Ovary (tissue), 9 donors: ENCODE measurements around the gene PNRC1. TPM values are rescaled to one million over a fixed set of nuclear protein-coding genes. Genes with fewer than 3 reads are reported as not detected.

Experiments used
- DNase-seq, 5 donors: peaks; one replicate each; pipeline ENCODE4 v3.0.0-alpha.2; 2019 to 2020
- H3K27ac ChIP-seq, 2 donors: fragments of 200-600 bp; one replicate each; pipeline versions ENCODE4 v1.5.1 to v1.8.0; 2019 to 2022
- H3K27me3 ChIP-seq: fragments of 200-600 bp; one replicate; pipeline ENCODE4 v1.8.0; 2022
- H3K36me3 ChIP-seq: fragments of 200-600 bp; sonication (generic); one replicate; pipeline ENCODE4 v1.5.1; 2019
- H3K4me1 ChIP-seq: one replicate; pipeline ENCODE4 v1.8.1; 2013; ENCODE audit warnings: mild to moderate bottlenecking, moderate library complexity; ENCODE audit not compliant: insufficient read depth
- H3K4me3 ChIP-seq: fragments of 200-600 bp; sonication (generic); one replicate; pipeline ENCODE4 v1.5.1; 2017
- H3K9me3 ChIP-seq, 2 donors: fragments of 200-600 bp in 1 of 2; sonication (generic) in 1 of 2; one replicate each; pipeline versions ENCODE4 v1.5.1 to v1.8.1; 2013 to 2019; ENCODE audit warnings: mild to moderate bottlenecking in 1 of 2, moderate library complexity in 1 of 2
- EP300 ChIP-seq: sonication (generic); formaldehyde crosslinking; IDR thresholded peaks from one replicate; pipeline ENCODE4 v1.6.1; 2017; ENCODE audit warnings: antibody characterized with exemption
- POLR2A ChIP-seq: fragments of 450-650 bp; IDR thresholded peaks from one replicate; pipeline ENCODE4 v1.6.1; 2017; ENCODE audit warnings: antibody characterized with exemption, mild to moderate bottlenecking, moderate library complexity
- WGBS, 3 donors: extraction: QIAGEN DNeasy Blood & Tissue Kit in 1 of 3; methylation state at CpG; one replicate each; pipeline versions ENCODE4 v1.1.5 to v1.1.7; 2013 to 2017; 5-methylcytosine and 5-hydroxymethylcytosine counted together
- intact Hi-C, 4 donors: fragments of 100-400 bp; cut with DNase I; formaldehyde crosslinking; loops; one replicate each; pipeline versions ENCODE4 v1.11.0 to v1.15.1; 2022 to 2023
- polyA plus RNA-seq, 2 donors: library from polyadenylated mRNA; stranded (reverse); fragments of 200-250 nt in 1 of 2; fragments of 350-450 nt in 1 of 2; fragmentation: Illumina TruSeq in 1 of 2; extraction: RNeasy Lipid Tissue Mini Kit (QIAGEN cat#74804) in 1 of 2; gene quantifications; one replicate each; pipeline ENCODE4 v1.2.3, GENCODE V29; 2013 to 2014
- total RNA-seq, 7 donors: library from RNA; depleted of rRNA in 2 of 7; stranded (reverse); fragments of >200 nt in 2 of 7; fragmentation: NEBNext Ultra II Directional in 3 of 7; extraction: Animal tissue kit (Norgen Biotek cat#: 25700) in 3 of 7; gene quantifications; one replicate each; pipeline versions ENCODE4 v1.1.0 to v1.2.4, GENCODE V29; 2016 to 2023
- TF ChIP-seq, protein P1 (sequence below), 3 donors: fragments of 450-650 bp in 2 of 3; fragments of 200-600 bp in 1 of 3; IDR thresholded peaks; one replicate each; pipeline versions ENCODE4 v1.5.1 to v1.8.0; 2016 to 2022; ENCODE audit warnings: antibody characterized with exemption in 3 of 3, mild to moderate bottlenecking in 1 of 3
- donor health status: DM: no; HTN: no; CAD: no; lungs with moderate emphysema.
- donor health status: DM: no; HTN: no; CAD: no.
- donor health status: Bipolar disorder and iron deficiency.
- donor health status: DM: yes; HTN: yes; CAD: no.
- donor health status: DM: no; HTN: no; CAD: no.
- donor health status: DM: yes; HTN: yes; CAD: no.

The PNRC1 gene
- total and polyA plus RNA-seq, 9 donors = 152 to 507 (median 415) TPM

DNA sequence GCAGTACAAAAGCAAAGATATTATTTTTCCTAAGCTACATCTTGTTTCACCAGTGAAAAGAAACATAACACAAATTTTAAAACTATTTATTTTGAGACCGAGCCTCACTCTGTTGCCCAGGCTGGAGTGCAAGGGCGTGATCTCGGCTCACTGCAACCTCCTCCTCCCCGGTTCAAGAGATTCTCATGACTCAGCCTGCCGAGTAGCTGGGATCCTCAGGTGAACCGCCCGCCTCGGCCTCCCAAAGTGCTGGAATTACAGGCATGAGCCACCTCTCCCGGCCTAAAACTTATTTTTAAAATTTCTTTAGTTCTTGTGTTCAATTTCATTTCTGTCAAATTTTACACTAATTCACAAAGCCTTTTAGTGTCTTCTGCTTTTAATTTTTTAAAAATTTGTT, 31.4 kb downstream of the PNRC1 start:
- peaks cover 3% of the 10 kb centered on the region for H3K4me1 ChIP-seq
- intact Hi-C loops = no loop called here
- WGBS, 3 donors = 91 to 94% (median 92%) methylated on average over 9 of the region's 9 CpGs
- TF ChIP-seq EP300 (no peak), POLR2A (no peak)
- TF ChIP-seq, protein P1, sequence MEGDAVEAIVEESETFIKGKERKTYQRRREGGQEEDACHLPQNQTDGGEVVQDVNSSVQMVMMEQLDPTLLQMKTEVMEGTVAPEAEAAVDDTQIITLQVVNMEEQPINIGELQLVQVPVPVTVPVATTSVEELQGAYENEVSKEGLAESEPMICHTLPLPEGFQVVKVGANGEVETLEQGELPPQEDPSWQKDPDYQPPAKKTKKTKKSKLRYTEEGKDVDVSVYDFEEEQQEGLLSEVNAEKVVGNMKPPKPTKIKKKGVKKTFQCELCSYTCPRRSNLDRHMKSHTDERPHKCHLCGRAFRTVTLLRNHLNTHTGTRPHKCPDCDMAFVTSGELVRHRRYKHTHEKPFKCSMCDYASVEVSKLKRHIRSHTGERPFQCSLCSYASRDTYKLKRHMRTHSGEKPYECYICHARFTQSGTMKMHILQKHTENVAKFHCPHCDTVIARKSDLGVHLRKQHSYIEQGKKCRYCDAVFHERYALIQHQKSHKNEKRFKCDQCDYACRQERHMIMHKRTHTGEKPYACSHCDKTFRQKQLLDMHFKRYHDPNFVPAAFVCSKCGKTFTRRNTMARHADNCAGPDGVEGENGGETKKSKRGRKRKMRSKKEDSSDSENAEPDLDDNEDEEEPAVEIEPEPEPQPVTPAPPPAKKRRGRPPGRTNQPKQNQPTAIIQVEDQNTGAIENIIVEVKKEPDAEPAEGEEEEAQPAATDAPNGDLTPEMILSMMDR (IDR thresholded peaks at IDR 0.05) = no peak
- H3K27ac ChIP-seq = no peak overlapping the region
- H3K9me3 ChIP-seq = no peaks in the 10 kb centered on the region
- H3K36me3 ChIP-seq = no peaks in the 10 kb centered on the region
- H3K4me3 ChIP-seq = no peak overlapping the region
- DNase-seq = no peak
- no peaks in the 10 kb centered on the region for H3K27me3 ChIP-seq

DNA sequence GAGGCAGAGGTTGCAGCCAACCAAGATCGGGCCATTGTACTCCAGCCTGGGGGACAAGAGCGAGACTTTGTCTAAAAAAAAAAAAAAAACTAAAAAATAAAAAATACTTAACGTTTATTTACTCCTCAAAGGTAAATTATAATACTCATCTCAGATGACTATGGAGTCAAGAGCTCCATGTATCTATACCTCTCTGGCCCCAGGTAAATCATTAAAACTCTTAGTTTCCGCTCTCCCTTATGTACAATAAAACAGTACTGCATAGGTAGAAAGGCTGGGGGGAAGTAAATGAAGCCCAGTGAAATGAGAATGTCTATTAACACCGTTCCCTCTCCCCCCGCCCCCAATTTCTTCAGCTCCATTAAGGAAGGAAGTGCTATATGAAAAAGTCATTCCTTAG, 36.2 kb downstream of the PNRC1 start:
- DNase-seq = no peak
- intact Hi-C loops = no loop called here
- WGBS, 3 donors = 69 to 72% (median 72%) methylated on average over 6 of the region's 6 CpGs
- Histone ChIP-seq H3K4me1 (peaks cover 5% of the 10 kb centered on the region), H3K27me3 (no peaks in the 10 kb centered on the region), H3K27ac (no peak overlapping the region), H3K9me3 (no peaks in the 10 kb centered on the region), H3K36me3 (no peaks in the 10 kb centered on the region), H3K4me3 (no peak overlapping the region)
- TF ChIP-seq, protein P1 (IDR thresholded peaks at IDR 0.05) = no peak
- no peak for TF ChIP-seq POLR2A
- no peak for TF ChIP-seq EP300

DNA sequence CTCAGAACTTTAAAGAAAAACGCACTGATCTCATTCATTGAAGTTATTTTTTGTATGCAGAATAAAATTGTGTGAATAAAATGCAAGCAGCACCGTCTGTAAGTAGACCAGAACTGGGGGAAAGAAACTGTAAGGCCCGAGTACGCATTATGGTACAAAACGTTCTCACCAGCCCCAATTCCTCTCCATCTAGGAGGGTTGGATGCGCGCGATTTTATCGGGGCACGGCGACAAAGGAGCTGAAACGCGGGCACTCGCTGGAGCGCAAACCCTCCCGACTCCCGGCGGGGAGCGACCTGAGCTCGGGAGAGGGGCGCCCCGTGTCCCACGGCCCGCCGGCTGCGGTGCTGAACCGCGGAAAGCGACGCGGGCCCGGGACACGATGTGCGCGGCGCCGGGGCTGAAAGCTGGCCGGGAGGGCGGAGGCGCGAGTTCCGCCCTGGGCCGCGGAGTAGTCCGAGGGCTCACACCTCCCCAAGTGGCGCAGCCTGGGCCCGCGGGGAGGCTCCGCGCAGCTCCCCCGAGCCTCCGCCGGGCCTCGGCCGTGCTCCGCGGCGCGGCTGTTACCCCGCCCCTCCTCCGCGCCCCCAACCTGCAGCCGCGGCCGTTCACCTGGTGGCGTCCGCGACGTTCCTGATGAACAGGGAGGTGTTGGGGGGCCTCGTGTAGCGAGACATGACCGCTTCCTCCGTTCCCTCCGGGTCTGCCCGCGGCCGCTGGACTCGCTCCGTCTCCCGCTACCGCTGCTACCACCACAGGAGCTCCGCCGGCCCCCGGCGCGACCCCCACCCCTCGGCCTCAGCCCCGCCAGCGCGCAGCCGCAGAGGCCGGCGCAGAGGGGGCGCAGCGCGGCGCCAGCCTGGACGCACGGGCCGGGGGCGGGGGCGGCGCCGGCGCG, 36.9 kb downstream of the PNRC1 start, which contains the start of gene SRSF12:
Gene SRSF12 (minus strand): TSS at position 861 of the 898 bp plus-strand sequence. CDS start 184 bp downstream, at position 677.
- Histone ChIP-seq H3K27me3 (no peaks in the 10 kb centered on the region), H3K36me3 (no peaks in the 10 kb centered on the region), H3K4me1 (peaks cover 5% of the 10 kb centered on the region), H3K4me3 (peak within 1 kb of the TSS; percentile 61), H3K27ac (peak within 1 kb of the TSS in 1 of 2 donors; percentile 54), H3K9me3 (no peaks in the 10 kb centered on the region)
- TF ChIP-seq, protein P1 (IDR thresholded peaks at IDR 0.05) = no peak
- TF ChIP-seq POLR2A (no peak), EP300 (no peak)
- peak; percentile 31 to 67 (median 42) for DNase-seq
- 1% methylated on average over 45 to 106 of the region's 106 CpGs for WGBS, 3 donors
- intact Hi-C loops = no loop called here

DNA sequence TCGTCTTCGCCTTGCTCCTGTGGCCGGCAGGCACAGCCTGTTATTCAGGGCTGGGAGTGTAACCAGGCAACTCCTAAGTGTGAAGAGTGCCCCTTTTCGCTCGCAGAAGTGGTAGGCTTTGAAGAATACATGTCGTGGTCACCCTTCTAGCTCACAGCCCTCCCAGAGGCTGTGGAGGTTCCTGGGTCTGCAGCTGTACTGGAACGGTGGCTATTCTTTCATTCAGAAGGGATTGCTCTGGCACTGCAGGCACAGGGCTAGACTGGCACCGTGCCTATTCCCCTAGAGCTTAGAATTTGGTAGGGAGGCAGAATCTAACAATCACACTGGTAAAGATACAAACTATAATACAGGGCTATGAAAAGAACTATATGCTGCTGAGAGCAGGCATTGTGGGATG, 38.4 kb downstream of the PNRC1 start:
- no peak for TF ChIP-seq POLR2A
- TF ChIP-seq EP300 = no peak
- TF ChIP-seq, protein P1 (IDR thresholded peaks at IDR 0.05) = no peak
- peaks cover 5% of the 10 kb centered on the region for H3K4me1 ChIP-seq
- intact Hi-C loops = no loop called here
- no peak overlapping the region for H3K27ac ChIP-seq
- 87 to 93% (median 89%) methylated on average over 8 of the region's 8 CpGs for WGBS, 3 donors
- H3K27me3 ChIP-seq = no peaks in the 10 kb centered on the region
- H3K36me3 ChIP-seq = no peaks in the 10 kb centered on the region
- H3K9me3 ChIP-seq = no peaks in the 10 kb centered on the region
- DNase-seq = no peak
- H3K4me3 ChIP-seq = no peak overlapping the region
